Measurements from ENCODE around the gene ANKRD60. TPM values are rescaled to one million over a fixed set of nuclear protein-coding genes. Genes with fewer than 3 reads are reported as not detected.

The ANKRD60 gene
- polyA plus RNA-seq, 2 of the 4 experiments (the other 2 are of a cell fraction): not detected

- TF ChIP-seq ELK1 (IDR thresholded peaks at IDR 0.05; ENCODE audit: low read depth, low read length) (no peak), HEYL (CRISPR knock-in tag; IDR thresholded peaks at IDR 0.05) (no peak)
Measured at GRCh38 chr20:58177799-58178198, 50.7 kb downstream of the ANKRD60 start (continued).

GRCh38 chr20:58175836-58176235 is 52.6 kb downstream of the ANKRD60 start:
- 94% methylated on average over 5 of the region's 5 CpGs for WGBS (ENCODE audit: missing lambda C conversion rate)
- TF ChIP-seq BCL3 (IDR thresholded peaks at IDR 0.05) (no peak), ESRRA (IDR thresholded peaks at IDR 0.05; ENCODE audit: borderline replicate concordance, low read length) (no peak), HEYL (CRISPR knock-in tag; IDR thresholded peaks at IDR 0.05) (no peak), CTCF (IDR thresholded peaks at IDR 0.05) (no peak), NR3C1 (IDR thresholded peaks at IDR 0.05) (no peak), EP300 (IDR thresholded peaks at IDR 0.05) (no peak), PHF8 (IDR thresholded peaks at IDR 0.05; ENCODE audit: borderline replicate concordance, low read depth) (no peak), MAZ (IDR thresholded peaks at IDR 0.05; ENCODE audit: borderline replicate concordance, low read depth, low read length) (no peak), RAD21 (conservative IDR thresholded peaks at IDR 0.05 in 1 of 2, IDR thresholded peaks at IDR 0.05 in 1 of 2) (no peak), GATA3 (IDR thresholded peaks at IDR 0.05; ENCODE audit: borderline replicate concordance) (no peak), CHD4 (IDR thresholded peaks at IDR 0.05; ENCODE audit: borderline replicate concordance) (no peak), ZSCAN20 (CRISPR knock-in tag; IDR thresholded peaks at IDR 0.05) (no peak), USF2 (IDR thresholded peaks at IDR 0.05) (no peak), NPAS2 (CRISPR knock-in tag; IDR thresholded peaks at IDR 0.05; ENCODE audit: borderline replicate concordance) (no peak), TFCP2L1 (CRISPR knock-in tag; IDR thresholded peaks at IDR 0.05) (no peak), EHF (CRISPR knock-in tag; IDR thresholded peaks at IDR 0.05) (no peak), CHD2 (IDR thresholded peaks at IDR 0.05; ENCODE audit: low read length, partially characterized antibody) (no peak), CEBPB (IDR thresholded peaks at IDR 0.05) (no peak)
- peaks cover 13% of the 10 kb centered on the region for H3K4me1 ChIP-seq
- FAIRE-seq (no peak), DNase-seq (ENCODE audit: low read depth in 1 of 2, low spot score in 1 of 2) (no peak), ATAC-seq (no peak)
- CTCF ChIA-PET: interaction anchor here (2.1 kb wide), 1 partner anchor 553 kb away, joined by 9 read pairs; no protein-coding TSS in a partner anchor
- no peak overlapping the region for H3K4me2 ChIP-seq
- POLR2A ChIA-PET: no interaction called here
- H3K27ac ChIP-seq: peak overlapping the region in 1 of 2 experiments; percentile 94; a peak in 4 of 6 replicates
- no peak overlapping the region for H3K4me3 ChIP-seq
- H3K9me3 ChIP-seq: no peaks in the 10 kb centered on the region

- DNase-seq (ENCODE audit: low read depth in 1 of 2, low spot score in 1 of 2): no peak
- 93% methylated on average over 5 of the region's 9 CpGs for WGBS (ENCODE audit: missing lambda C conversion rate)
- ATAC-seq: no peak
- FAIRE-seq: no peak
- no peak overlapping the region for H3K4me3 ChIP-seq
- ChIA-PET POLR2A (no interaction called here), CTCF (interaction anchor here (1.0 to 2.1 kb wide), 2 partner anchors 83 to 553 kb away, joined by 3 to 9 read pairs; no protein-coding TSS in a partner anchor)
- peaks cover 13% of the 10 kb centered on the region for H3K4me1 ChIP-seq
- no peak overlapping the region for H3K4me2 ChIP-seq
- no peaks in the 10 kb centered on the region for H3K9me3 ChIP-seq
- peak overlapping the region in 1 of 2 experiments; percentile 94; a peak in 4 of 6 replicates for H3K27ac ChIP-seq
- TF ChIP-seq RARB (CRISPR knock-in tag; IDR thresholded peaks at IDR 0.05): no peak
- TF ChIP-seq HEYL (CRISPR knock-in tag; IDR thresholded peaks at IDR 0.05): no peak
- TF ChIP-seq HMGXB4 (CRISPR knock-in tag; IDR thresholded peaks at IDR 0.05; ENCODE audit: borderline replicate concordance): no peak
- no peak for TF ChIP-seq CEBPB (IDR thresholded peaks at IDR 0.05)
- no peak for TF ChIP-seq MAFK (IDR thresholded peaks at IDR 0.05; ENCODE audit: partially characterized antibody)
- TF ChIP-seq TP53 (CRISPR knock-in tag; IDR thresholded peaks at IDR 0.05): no peak
- TF ChIP-seq RCOR1 (IDR thresholded peaks at IDR 0.05; ENCODE audit: low read depth, low read length): no peak
- TF ChIP-seq JUNB (IDR thresholded peaks at IDR 0.05): no peak
- TF ChIP-seq FOSL2 (IDR thresholded peaks at IDR 0.05): no peak
- TF ChIP-seq FOSL2 (CRISPR knock-in tag; IDR thresholded peaks at IDR 0.05): no peak
- TF ChIP-seq NR3C1 (IDR thresholded peaks at IDR 0.05): no peak
- no peak for TF ChIP-seq KDM5A (IDR thresholded peaks at IDR 0.05)
- TF ChIP-seq RAD21 (conservative IDR thresholded peaks at IDR 0.05 in 1 of 2, IDR thresholded peaks at IDR 0.05 in 1 of 2): no peak
- TF ChIP-seq FOXS1 (CRISPR knock-in tag; IDR thresholded peaks at IDR 0.05): no peak
- TF ChIP-seq BHLHE40 (IDR thresholded peaks at IDR 0.05; ENCODE audit: low read depth, low read length): no peak
- no peak for TF ChIP-seq MAZ (IDR thresholded peaks at IDR 0.05; ENCODE audit: borderline replicate concordance, low read depth, low read length)
- no peak for TF ChIP-seq TFCP2L1 (CRISPR knock-in tag; IDR thresholded peaks at IDR 0.05)
- TF ChIP-seq ZNF302 (CRISPR knock-in tag; IDR thresholded peaks at IDR 0.05): no peak
Measured at GRCh38 chr20:58175425-58175824, 53.0 kb downstream of the ANKRD60 start.

All from A549 (cell line).